ENCODE results near the gene TRIOBP. TPM values are rescaled to one million over a fixed set of nuclear protein-coding genes. Genes with fewer than 3 reads are reported as not detected.

The TRIOBP gene
- total and polyA plus RNA-seq, 2 of the 13 experiments (the other 11 are each of a cell fraction or from before 2014, with no cell fraction given): 6.1 to 15.4 TPM

GRCh38 chr22:37807410-37808293, 110.8 kb downstream of the TRIOBP start, which contains the start of gene GCAT (continued):
- 0 out of 2 replicates have a peak, but pooled peaks have one; percentile 25 for TF ChIP-seq SOX13 (IDR thresholded peaks at IDR 0.05)
- no peak for TF ChIP-seq SOX13 (CRISPR knock-in tag; conservative IDR thresholded peaks at IDR 0.05 in 1 of 2, IDR thresholded peaks at IDR 0.05 in 1 of 2)
- TF ChIP-seq ZNF44 (CRISPR knock-in tag; IDR thresholded peaks at IDR 0.05): no peak
- TF ChIP-seq, protein P1, sequence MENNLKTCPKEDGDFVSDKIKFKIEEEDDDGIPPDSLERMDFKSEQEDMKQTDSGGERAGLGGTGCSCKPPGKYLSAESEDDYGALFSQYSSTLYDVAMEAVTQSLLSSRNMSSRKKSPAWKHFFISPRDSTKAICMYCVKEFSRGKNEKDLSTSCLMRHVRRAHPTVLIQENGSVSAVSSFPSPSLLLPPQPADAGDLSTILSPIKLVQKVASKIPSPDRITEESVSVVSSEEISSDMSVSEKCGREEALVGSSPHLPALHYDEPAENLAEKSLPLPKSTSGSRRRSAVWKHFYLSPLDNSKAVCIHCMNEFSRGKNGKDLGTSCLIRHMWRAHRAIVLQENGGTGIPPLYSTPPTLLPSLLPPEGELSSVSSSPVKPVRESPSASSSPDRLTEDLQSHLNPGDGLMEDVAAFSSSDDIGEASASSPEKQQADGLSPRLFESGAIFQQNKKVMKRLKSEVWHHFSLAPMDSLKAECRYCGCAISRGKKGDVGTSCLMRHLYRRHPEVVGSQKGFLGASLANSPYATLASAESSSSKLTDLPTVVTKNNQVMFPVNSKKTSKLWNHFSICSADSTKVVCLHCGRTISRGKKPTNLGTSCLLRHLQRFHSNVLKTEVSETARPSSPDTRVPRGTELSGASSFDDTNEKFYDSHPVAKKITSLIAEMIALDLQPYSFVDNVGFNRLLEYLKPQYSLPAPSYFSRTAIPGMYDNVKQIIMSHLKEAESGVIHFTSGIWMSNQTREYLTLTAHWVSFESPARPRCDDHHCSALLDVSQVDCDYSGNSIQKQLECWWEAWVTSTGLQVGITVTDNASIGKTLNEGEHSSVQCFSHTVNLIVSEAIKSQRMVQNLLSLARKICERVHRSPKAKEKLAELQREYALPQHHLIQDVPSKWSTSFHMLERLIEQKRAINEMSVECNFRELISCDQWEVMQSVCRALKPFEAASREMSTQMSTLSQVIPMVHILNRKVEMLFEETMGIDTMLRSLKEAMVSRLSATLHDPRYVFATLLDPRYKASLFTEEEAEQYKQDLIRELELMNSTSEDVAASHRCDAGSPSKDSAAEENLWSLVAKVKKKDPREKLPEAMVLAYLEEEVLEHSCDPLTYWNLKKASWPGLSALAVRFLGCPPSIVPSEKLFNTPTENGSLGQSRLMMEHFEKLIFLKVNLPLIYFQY (CRISPR knock-in tag; IDR thresholded peaks at IDR 0.05; ENCODE audit: borderline replicate concordance): peak; percentile 24; the same call in 1 of the 2 replicates
- TF ChIP-seq, protein P2, sequence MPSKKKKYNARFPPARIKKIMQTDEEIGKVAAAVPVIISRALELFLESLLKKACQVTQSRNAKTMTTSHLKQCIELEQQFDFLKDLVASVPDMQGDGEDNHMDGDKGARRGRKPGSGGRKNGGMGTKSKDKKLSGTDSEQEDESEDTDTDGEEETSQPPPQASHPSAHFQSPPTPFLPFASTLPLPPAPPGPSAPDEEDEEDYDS (CRISPR knock-in tag; IDR thresholded peaks at IDR 0.05): 0 out of 2 replicates have a peak, but pooled peaks have one; percentile 60
- TF ChIP-seq TBX3 (IDR thresholded peaks at IDR 0.05; ENCODE audit: borderline replicate concordance): no peak
- peak; percentile 83 for TF ChIP-seq TAF15 (IDR thresholded peaks at IDR 0.05; ENCODE audit: low read depth, low read length, poor library complexity, severe bottlenecking)
- TF ChIP-seq HMG20A (CRISPR knock-in tag; IDR thresholded peaks at IDR 0.05; ENCODE audit: borderline replicate concordance): no peak; the same call in 1 of the 2 replicates
- peak in 1 of 2 experiments; percentile 60; a peak in 2 of 4 replicates for TF ChIP-seq ATF4 (CRISPR knock-in tag; IDR thresholded peaks at IDR 0.05)
- no peak for TF ChIP-seq TBL1XR1 (IDR thresholded peaks at IDR 0.05; ENCODE audit: borderline replicate concordance, low read length, partially characterized antibody)
- TF ChIP-seq, protein P3, sequence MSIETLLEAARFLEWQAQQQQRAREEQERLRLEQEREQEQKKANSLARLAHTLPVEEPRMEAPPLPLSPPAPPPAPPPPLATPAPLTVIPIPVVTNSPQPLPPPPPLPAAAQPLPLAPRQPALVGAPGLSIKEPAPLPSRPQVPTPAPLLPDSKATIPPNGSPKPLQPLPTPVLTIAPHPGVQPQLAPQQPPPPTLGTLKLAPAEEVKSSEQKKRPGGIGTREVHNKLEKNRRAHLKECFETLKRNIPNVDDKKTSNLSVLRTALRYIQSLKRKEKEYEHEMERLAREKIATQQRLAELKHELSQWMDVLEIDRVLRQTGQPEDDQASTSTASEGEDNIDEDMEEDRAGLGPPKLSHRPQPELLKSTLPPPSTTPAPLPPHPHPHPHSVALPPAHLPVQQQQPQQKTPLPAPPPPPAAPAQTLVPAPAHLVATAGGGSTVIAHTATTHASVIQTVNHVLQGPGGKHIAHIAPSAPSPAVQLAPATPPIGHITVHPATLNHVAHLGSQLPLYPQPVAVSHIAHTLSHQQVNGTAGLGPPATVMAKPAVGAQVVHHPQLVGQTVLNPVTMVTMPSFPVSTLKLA (IDR thresholded peaks at IDR 0.05): peak; percentile 64
- TF ChIP-seq STAT5B (CRISPR knock-in tag; IDR thresholded peaks at IDR 0.05): no peak
- peak; percentile 71 for TF ChIP-seq POLR2AphosphoS5 (IDR thresholded peaks at IDR 0.05; ENCODE audit: low read depth, low read length)
- TF ChIP-seq ZMYM2 (CRISPR knock-in tag; IDR thresholded peaks at IDR 0.05): 0 out of 2 replicates have a peak, but pooled peaks have one; percentile 36
- no peak for TF ChIP-seq ZNF775 (CRISPR knock-in tag; IDR thresholded peaks at IDR 0.05; ENCODE audit: borderline replicate concordance)
- TF ChIP-seq, protein P4, sequence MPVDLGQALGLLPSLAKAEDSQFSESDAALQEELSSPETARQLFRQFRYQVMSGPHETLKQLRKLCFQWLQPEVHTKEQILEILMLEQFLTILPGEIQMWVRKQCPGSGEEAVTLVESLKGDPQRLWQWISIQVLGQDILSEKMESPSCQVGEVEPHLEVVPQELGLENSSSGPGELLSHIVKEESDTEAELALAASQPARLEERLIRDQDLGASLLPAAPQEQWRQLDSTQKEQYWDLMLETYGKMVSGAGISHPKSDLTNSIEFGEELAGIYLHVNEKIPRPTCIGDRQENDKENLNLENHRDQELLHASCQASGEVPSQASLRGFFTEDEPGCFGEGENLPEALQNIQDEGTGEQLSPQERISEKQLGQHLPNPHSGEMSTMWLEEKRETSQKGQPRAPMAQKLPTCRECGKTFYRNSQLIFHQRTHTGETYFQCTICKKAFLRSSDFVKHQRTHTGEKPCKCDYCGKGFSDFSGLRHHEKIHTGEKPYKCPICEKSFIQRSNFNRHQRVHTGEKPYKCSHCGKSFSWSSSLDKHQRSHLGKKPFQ (CRISPR knock-in tag; IDR thresholded peaks at IDR 0.05; ENCODE audit: insufficient replicate concordance): peak; percentile 3
- TF ChIP-seq HOXA5 (CRISPR knock-in tag; IDR thresholded peaks at IDR 0.05): peak; percentile 30
- peak; percentile 78 for TF ChIP-seq HOXD1 (CRISPR knock-in tag; IDR thresholded peaks at IDR 0.05)
- no peak for TF ChIP-seq CCAR2 (optimal IDR thresholded peaks at IDR 0.05; ENCODE audit: low read depth, low read length)
